HG03457 (cell line): ENCODE results near the gene PRPF40B.
"Not testable (repeated sequence)": the region's sequence is repeated elsewhere in the genome, so short reads cannot be mapped to it uniquely, and the experiment has no call there.

Experiments used
- ATAC-seq: cut with Tn5 transposase; IDR thresholded peaks from one replicate; pipeline ENCODE4 v1.9.1; 2021; ENCODE audit warnings: moderate number of reproducible peaks; ENCODE audit not compliant: unreplicated experiment

PRPF40B gene

DNA sequence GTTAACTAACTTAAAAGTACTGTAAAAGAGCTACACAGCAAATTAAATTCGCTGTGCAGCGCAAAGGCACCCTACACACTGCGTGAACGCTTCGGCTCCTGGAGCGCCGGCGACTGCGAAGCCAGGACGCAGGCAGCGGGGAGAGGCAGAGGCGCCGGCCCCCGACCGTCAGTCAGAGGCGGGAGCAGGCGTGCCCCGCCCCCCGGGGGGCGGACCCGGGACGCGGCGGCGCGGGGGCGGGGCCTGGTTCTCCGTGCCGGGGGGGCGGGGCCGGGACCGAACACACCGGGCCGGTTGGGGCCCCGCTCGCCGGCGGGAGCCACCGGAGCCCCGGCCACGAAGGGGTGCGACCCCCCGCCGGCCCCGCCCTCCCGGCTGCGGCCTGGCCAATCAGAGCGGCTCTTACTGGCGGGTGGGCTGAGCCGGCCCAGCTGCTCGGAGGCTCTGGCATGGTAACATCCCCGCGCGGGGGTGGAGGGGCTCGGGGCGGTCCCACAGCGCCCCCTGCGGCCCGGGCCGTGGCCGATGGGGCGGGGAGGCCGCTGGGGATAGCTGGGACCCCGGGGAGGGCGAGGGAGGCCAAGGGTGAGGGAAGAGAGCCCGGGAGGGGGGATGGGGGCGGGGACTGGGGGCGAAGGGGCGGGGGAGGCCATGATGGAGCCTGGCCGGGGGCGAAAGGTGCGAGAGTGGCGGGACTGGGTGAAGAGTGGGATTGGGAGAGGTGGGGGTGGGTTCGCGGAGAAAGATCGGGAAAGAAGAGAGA is at the start of gene PRPF40B:
Gene PRPF40B, plus strand, starts transcription at position 420 of the 763 bp plus-strand sequence. Its CDS starts 30 bp downstream, at position 450.
- peak; percentile 47 for ATAC-seq

- no peak for ATAC-seq
Measured at GRCh38 chr12:49577589-49578315, 45.6 kb upstream of the PRPF40B start.

DNA sequence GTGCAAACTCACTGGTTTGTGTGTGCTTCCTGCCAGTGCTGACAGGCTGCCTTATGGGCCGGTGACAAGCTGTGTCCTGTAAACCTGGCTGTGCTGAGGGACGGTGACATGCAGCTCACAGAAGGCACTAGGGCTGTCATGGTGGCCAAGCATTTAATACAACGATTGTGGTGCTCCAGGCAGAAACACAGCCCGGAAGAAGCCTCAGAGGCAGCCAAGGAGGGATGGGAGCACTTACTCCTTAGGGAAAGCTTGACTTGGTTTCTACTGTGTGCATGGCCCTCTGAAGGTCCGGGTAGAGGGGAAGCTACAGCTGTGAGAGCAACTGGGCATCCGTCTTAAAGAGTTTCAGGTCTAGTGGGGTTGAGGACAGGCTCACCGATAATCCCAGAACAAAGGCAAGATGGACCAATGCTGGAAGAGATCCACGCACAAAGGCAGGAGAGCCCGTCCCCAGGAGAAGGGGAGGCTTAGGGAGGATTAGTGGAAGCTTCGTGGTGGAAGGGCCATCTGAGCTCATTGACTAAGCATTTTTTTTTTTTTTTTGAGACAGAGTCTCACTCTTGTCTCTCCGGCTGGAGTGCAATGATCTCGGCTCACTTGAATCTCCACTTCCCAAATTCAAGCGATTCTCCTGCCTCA is 44.8 kb upstream of the PRPF40B start:
- no peak for ATAC-seq

DNA sequence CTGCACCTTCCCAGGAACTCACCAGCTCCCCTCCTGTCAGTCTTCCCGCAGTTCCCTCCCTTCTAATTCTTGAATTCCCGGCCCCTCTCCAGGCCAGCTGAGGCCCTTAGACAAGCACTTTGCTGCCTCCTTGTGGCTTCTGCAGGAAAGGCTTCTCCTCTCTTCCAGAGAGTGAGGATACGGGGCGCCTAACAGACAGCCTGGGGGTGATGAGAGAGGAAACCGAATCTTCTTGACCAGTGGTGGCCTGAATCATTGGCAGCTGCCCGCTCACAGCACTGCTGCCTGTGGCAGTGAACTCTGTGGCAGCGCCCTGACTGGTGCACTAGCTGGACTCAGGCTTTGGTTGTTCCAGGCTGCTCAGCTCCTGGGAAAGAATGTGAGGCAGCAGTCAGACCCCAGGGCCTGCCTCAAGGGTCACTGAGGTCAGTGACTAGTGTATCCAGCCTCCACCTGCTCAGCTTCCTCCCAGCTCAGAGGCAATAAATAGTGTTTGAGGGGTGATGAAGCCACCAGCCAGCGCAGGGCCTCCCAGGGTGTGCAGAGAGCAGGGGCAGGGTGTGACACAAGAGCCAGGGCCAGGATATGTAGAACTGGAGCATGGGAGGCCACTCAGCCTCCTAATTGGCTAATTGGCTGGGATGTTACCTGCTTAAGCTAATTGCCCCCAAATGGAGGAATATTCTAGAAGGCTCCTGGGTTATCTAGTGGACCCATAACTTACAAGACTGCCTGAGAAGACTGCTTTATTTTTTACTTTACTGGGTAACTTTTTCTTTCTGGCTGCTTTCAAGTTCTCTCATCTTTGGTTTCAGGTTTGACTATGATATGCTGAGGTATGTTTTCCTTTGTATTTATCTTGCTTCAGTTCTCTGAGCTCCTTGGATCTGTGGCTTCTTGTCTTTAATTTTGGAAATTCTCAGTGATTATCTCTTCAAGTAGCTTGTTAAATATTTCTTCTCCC is 42.5 kb upstream of the PRPF40B start:
- ATAC-seq, result no peak

- ATAC-seq, result no peak
Measured at GRCh38 chr12:49582201-49582600, 41.2 kb upstream of the PRPF40B start.

DNA sequence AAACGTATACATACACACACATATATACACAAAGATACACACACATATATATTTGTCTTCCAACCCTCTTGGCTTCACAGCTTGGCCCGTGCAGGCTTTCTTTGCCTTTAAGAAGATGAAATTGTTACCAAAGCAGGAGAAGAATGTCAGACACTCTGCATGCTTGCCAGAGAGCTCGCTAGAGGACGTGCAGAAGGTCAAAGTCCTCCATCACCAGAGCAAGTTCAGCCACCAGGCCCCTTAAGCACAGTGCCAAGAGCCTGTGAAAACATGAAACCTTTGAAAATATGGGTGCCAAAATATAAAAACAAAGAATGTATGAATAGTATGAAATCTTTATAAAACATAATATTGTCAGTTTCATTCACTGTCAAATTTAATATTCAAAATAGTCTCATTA is 40.5 kb upstream of the PRPF40B start:
- ATAC-seq, result no peak

GRCh38 chr12:49583366-49584094 is 39.8 kb upstream of the PRPF40B start:
- no peak for ATAC-seq

DNA sequence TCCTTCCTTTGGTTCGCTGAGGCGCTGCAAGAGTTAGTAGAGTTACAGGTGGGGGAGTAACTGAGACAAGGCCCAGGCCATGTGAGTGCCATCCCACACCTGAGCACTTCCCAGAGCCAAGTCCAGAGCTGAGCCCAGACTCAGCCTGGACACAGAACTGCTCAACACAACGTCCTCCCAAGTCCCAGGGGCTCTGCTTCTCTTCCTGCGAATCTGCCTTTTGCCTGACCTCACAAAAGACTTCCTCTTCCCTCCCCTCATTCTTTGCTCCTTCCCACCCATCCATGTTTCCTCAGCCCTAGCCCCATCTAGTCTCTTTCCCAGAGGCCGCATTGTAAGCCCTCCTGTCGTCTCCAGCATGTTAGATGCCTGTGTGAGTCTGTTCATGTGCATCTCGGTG is 38.8 kb upstream of the PRPF40B start:
- ATAC-seq, result no peak

- no peak for ATAC-seq
Measured at GRCh38 chr12:49585477-49586459, 37.6 kb upstream of the PRPF40B start.

- no peak for ATAC-seq
Measured at GRCh38 chr12:49587174-49587908, 36.0 kb upstream of the PRPF40B start.

DNA sequence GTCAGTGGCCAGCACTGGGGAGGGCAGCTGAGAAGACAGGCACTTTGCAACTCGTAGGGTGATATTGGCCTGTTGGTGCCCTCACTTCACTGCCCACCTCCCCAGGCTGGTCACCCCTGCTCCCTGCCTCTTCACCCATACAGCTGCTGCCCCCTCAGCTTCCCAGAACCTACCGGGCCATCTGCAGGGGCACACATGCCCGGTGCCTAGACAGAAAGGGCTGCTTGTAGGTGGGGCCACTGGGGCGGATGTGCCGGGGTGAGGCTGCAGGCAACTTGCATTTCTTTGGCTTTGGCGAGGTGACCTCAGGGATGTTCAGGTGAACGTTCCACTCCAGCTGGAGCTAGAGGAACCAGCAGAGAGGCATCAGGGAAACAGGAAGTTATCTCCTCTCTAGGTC is 35.1 kb upstream of the PRPF40B start:
- ATAC-seq, result no peak

- ATAC-seq, result no peak
Measured at GRCh38 chr12:49588721-49589516, 34.4 kb upstream of the PRPF40B start.

GRCh38 chr12:49598527-49598926 is 24.8 kb upstream of the PRPF40B start:
- ATAC-seq, result no peak

- ATAC-seq, result no peak
Measured at GRCh38 chr12:49599961-49600360, 23.4 kb upstream of the PRPF40B start.

GRCh38 chr12:49603721-49604120 is 19.6 kb upstream of the PRPF40B start:
- ATAC-seq, result no peak

- no peak for ATAC-seq
Measured at GRCh38 chr12:49604856-49605255, 18.5 kb upstream of the PRPF40B start.

DNA sequence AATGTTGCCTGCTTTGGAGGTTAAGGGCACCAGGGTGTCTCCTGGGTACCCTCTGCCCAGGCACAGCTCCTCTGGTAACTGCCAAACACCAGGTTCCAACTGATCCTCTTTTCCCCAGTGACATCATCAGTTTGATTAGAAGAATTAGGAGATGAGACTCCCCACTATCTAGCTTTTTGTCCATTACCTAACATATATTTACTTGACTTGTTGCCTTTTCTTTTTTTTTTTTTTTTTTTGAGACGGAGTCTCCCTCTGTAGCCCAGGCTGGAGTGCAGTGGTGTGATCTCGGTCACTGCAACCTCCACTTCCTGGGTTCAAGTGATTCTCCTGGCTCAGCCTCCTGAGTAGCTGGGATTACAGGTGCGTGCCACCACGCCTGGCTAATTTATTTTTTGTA is 17.8 kb upstream of the PRPF40B start, which contains the start of gene FAM186B:
Gene FAM186B, minus strand, starts transcription at position 101 of the 400 bp plus-strand sequence. CDS start 162 bp downstream, outside the sequence.
- ATAC-seq, result not testable (repeated sequence)
